ENCODE results near the gene ARMC6. TPM values are rescaled to one million over a fixed set of nuclear protein-coding genes. Genes with fewer than 3 reads are reported as not detected.

ARMC6 gene
- total and polyA plus RNA-seq, 2 of the 13 experiments (the other 11 are each of a cell fraction or from before 2014, with no cell fraction given): 16.2 to 36.8 TPM

DNA sequence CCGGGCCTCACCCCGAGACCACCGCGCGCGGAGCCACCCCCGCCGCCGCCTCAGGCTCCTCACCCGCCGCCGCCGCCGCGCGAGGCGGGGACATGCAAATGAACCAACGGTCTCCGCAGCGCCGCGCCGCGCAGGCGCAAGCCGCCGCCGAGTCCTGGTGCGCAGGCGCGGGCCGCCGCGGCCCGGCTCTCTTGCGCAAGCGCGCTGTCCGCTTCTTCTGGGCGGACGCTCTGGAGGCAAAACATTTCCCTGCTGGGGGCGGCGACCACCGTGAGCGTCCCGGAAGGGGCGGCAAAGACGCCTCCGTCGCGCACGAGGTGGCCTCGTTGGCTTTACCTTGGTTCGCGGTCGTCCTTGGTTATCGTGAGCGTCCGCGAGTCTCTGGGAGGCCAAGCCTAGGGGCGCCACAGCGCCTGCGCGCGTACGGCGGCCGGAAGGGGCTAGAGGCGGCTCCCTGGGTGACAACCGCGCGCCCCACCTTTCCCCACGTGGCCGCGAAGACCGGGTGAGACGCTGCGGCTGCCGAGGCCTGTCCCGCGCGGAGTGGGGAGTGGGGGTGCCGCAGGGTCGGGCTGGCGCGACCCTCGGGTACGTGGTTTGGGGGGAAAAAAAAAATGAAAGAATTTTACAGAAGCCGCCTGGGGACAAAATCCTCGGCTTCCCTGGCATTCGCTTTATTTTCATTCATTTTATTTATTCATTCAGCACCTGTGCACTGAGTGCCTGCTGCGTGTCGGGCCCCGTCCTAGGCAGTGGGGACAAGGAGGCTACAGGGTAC, at the start of gene ARMC6, which contains the start of gene SUGP2 (continued):
- TF ChIP-seq, protein P1, sequence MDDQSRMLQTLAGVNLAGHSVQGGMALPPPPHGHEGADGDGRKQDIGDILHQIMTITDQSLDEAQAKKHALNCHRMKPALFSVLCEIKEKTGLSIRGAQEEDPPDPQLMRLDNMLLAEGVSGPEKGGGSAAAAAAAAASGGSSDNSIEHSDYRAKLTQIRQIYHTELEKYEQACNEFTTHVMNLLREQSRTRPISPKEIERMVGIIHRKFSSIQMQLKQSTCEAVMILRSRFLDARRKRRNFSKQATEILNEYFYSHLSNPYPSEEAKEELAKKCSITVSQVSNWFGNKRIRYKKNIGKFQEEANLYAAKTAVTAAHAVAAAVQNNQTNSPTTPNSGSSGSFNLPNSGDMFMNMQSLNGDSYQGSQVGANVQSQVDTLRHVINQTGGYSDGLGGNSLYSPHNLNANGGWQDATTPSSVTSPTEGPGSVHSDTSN (CRISPR knock-in tag; IDR thresholded peaks at IDR 0.05; ENCODE audit: borderline replicate concordance): 0 out of 2 replicates have a peak, but pooled peaks have one; percentile 41
- TF ChIP-seq ATF1 (CRISPR knock-in tag; IDR thresholded peaks at IDR 0.05) (no peak), CHD4 (IDR thresholded peaks at IDR 0.05; ENCODE audit: borderline replicate concordance, low read length) (no peak), ZC3H4 (CRISPR knock-in tag; IDR thresholded peaks at IDR 0.05; ENCODE audit: borderline replicate concordance) (no peak), ZNF251 (CRISPR knock-in tag; IDR thresholded peaks at IDR 0.05) (no peak), KDM5A (IDR thresholded peaks at IDR 0.05; ENCODE audit: borderline replicate concordance, low read length) (peak; percentile 84; the same call in 1 of the 2 replicates), NFYC (CRISPR knock-in tag; IDR thresholded peaks at IDR 0.05) (peak; percentile 46; the same call in 1 of the 2 replicates), ARNTL (CRISPR knock-in tag; IDR thresholded peaks at IDR 0.05) (peak; percentile 53; the same call in 1 of the 2 replicates), ZNF253 (CRISPR knock-in tag; IDR thresholded peaks at IDR 0.05; ENCODE audit: borderline replicate concordance) (peak; percentile 84; the same call in 1 of the 2 replicates), ZNF552 (CRISPR knock-in tag; IDR thresholded peaks at IDR 0.05; ENCODE audit: borderline replicate concordance) (peak; percentile 90; the same call in 1 of the 2 replicates), ELF3 (CRISPR knock-in tag; IDR thresholded peaks at IDR 0.05) (no peak)
- TF ChIP-seq, protein P2, sequence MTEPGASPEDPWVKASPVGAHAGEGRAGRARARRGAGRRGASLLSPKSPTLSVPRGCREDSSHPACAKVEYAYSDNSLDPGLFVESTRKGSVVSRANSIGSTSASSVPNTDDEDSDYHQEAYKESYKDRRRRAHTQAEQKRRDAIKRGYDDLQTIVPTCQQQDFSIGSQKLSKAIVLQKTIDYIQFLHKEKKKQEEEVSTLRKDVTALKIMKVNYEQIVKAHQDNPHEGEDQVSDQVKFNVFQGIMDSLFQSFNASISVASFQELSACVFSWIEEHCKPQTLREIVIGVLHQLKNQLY (CRISPR knock-in tag; IDR thresholded peaks at IDR 0.05): peak; percentile 56; the same call in 1 of the 2 replicates
- TF ChIP-seq, protein P3, sequence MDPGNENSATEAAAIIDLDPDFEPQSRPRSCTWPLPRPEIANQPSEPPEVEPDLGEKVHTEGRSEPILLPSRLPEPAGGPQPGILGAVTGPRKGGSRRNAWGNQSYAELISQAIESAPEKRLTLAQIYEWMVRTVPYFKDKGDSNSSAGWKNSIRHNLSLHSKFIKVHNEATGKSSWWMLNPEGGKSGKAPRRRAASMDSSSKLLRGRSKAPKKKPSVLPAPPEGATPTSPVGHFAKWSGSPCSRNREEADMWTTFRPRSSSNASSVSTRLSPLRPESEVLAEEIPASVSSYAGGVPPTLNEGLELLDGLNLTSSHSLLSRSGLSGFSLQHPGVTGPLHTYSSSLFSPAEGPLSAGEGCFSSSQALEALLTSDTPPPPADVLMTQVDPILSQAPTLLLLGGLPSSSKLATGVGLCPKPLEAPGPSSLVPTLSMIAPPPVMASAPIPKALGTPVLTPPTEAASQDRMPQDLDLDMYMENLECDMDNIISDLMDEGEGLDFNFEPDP (CRISPR knock-in tag; conservative IDR thresholded peaks at IDR 0.05): no peak
- TF ChIP-seq, protein P4, sequence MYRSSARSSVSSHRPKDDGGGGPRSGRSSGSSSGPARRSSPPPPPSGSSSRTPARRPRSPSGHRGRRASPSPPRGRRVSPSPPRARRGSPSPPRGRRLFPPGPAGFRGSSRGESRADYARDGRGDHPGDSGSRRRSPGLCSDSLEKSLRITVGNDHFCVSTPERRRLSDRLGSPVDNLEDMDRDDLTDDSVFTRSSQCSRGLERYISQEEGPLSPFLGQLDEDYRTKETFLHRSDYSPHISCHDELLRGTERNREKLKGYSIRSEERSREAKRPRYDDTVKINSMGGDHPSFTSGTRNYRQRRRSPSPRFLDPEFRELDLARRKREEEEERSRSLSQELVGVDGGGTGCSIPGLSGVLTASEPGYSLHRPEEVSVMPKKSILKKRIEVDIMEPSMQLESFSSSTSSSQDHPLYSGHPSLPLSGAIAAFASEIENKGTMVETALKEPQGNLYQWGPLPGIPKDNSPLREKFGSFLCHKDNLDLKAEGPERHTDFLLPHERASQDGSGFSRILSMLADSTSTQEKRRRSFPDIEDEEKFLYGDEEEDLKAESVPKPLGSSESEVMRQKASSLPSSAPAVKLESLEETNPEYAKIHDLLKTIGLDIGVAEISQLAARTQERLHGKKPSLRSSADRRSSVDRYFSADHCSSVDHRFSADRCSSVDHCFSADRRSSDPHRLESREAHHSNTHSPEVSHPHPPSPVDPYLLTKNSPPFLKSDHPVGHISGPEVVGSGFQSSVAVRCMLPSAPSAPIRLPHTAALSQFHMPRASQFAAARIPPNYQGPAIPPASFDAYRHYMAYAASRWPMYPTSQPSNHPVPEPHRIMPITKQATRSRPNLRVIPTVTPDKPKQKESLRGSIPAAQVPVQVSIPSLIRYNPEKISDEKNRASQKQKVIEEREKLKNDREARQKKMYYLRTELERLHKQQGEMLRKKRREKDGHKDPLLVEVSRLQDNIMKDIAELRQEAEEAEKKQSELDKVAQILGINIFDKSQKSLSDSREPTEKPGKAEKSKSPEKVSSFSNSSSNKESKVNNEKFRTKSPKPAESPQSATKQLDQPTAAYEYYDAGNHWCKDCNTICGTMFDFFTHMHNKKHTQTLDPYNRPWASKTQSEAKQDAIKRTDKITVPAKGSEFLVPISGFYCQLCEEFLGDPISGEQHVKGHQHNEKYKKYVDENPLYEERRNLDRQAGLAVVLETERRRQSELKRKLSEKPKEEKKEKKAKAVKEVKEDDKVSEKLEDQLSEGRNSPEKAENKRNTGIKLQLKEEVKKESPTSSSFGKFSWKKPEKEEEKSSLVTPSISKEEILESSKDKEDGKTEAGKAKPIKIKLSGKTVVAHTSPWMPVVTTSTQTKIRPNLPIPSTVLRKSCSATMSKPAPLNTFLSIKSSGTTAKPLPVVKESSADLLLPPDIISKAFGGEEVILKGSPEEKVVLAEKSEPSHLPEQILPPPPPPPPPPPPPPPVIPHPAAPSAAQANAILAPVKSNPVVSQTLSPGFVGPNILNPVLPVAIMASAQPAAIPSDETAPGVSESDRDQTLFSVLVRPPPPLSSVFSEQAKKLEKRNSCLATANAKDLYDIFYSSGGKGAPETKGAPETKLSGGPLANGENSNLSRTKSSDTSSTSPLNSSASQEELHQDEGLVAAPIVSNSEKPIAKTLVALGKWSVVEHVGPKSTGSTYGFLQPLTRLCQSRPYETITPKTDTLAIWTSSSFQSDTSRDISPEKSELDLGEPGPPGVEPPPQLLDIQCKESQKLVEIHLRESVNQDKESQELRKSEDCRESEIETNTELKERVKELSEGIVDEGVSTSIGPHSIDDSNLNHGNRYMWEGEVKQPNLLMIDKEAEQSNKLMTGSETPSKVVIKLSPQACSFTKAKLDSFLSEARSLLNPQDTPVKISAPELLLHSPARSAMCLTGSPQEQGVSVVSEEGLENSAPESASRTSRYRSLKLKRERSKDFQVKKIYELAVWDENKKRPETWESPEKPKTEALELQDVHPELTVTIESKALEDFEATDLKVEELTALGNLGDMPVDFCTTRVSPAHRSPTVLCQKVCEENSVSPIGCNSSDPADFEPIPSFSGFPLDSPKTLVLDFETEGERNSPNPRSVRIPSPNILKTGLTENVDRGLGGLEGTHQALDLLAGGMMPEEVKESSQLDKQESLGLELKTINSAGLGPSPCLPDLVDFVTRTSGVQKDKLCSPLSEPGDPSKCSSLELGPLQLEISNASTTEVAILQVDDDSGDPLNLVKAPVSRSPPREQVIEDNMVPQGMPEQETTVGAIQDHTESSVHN (CRISPR knock-in tag; IDR thresholded peaks at IDR 0.05): 0 out of 2 replicates have a peak, but pooled peaks have one; percentile 68

Measured in HepG2 (cell line).